Muscle layer of colon (tissue), 2 donors: ENCODE data around the gene RUNX1.

Source experiments
- H3K27ac ChIP-seq: one replicate; pipeline ENCODE4 v1.7.0; 2013; ENCODE audit warnings: low read depth, mild to moderate bottlenecking, low read length, moderate library complexity
- H3K27me3 ChIP-seq, 2 donors: one replicate each; pipeline ENCODE4 v1.7.0; 2013; ENCODE audit warnings: low read length in 2 of 2, mild to moderate bottlenecking in 2 of 2; ENCODE audit not compliant: insufficient read depth in 2 of 2, control insufficient read depth in 1 of 2
- H3K36me3 ChIP-seq: one replicate; pipeline ENCODE4 v1.7.0; 2013; ENCODE audit warnings: mild to moderate bottlenecking, low read length; ENCODE audit not compliant: insufficient read depth
- H3K4me1 ChIP-seq: one replicate; pipeline ENCODE4 v1.7.0; 2013; ENCODE audit warnings: mild to moderate bottlenecking, low read length; ENCODE audit not compliant: insufficient read depth
- H3K4me3 ChIP-seq, 2 donors: one replicate each; pipeline ENCODE4 v1.7.0; 2013; ENCODE audit warnings: low read length in 2 of 2, low read depth in 1 of 2, mild to moderate bottlenecking in 1 of 2, moderate library complexity in 1 of 2
- H3K9ac ChIP-seq: one replicate; pipeline ENCODE4 v1.7.0; 2013; ENCODE audit warnings: low read length
- H3K9me3 ChIP-seq: one replicate; pipeline ENCODE4 v1.7.0; 2013; ENCODE audit warnings: mild to moderate bottlenecking, low read length
- donor health status: abdominal sarcoma.
- donor health status: Adenocarcinoma of cecum.

RUNX1 gene

GRCh38 chr21:35044770-35045541 lies 4.1 kb downstream of the RUNX1 start:
- Histone ChIP-seq H3K27me3 (no peaks in the 10 kb centered on the region), H3K9ac (no peak overlapping the region), H3K27ac (no peak overlapping the region), H3K4me1 (peaks cover 23% of the 10 kb centered on the region), H3K36me3 (no peaks in the 10 kb centered on the region), H3K9me3 (no peaks in the 10 kb centered on the region), H3K4me3 (no peak overlapping the region)

GRCh38 chr21:35044128-35044527 lies 5.0 kb downstream of the RUNX1 start:
- H3K4me1 ChIP-seq: peaks cover 21% of the 10 kb centered on the region
- no peak overlapping the region for H3K27ac ChIP-seq

GRCh38 chr21:35043549-35043948 lies 5.6 kb downstream of the RUNX1 start:
- peaks cover 18% of the 10 kb centered on the region for H3K4me1 ChIP-seq

More at GRCh38 chr21:35044128-35044527, 5.0 kb downstream of the RUNX1 start:
- Histone ChIP-seq H3K9ac (no peak overlapping the region), H3K36me3 (no peaks in the 10 kb centered on the region), H3K9me3 (no peaks in the 10 kb centered on the region), H3K4me3 (no peak overlapping the region), H3K27me3 (no peaks in the 10 kb centered on the region)

GRCh38 chr21:35042836-35043235 lies 6.3 kb downstream of the RUNX1 start:
- no peak overlapping the region for H3K27ac ChIP-seq
- no peak overlapping the region for H3K4me3 ChIP-seq
- H3K4me1 ChIP-seq: peaks cover 11% of the 10 kb centered on the region
- H3K36me3 ChIP-seq: no peaks in the 10 kb centered on the region
- H3K9me3 ChIP-seq: no peaks in the 10 kb centered on the region
- no peak overlapping the region for H3K9ac ChIP-seq
- no peaks in the 10 kb centered on the region for H3K27me3 ChIP-seq

More at GRCh38 chr21:35043549-35043948, 5.6 kb downstream of the RUNX1 start:
- Histone ChIP-seq H3K9ac (no peak overlapping the region), H3K9me3 (no peaks in the 10 kb centered on the region), H3K27ac (no peak overlapping the region), H3K27me3 (no peaks in the 10 kb centered on the region), H3K36me3 (no peaks in the 10 kb centered on the region), H3K4me3 (no peak overlapping the region)

GRCh38 chr21:35041881-35042280 lies 7.2 kb downstream of the RUNX1 start:
- H3K4me1 ChIP-seq: peaks cover 2% of the 10 kb centered on the region
- H3K36me3 ChIP-seq: no peaks in the 10 kb centered on the region

GRCh38 chr21:35041122-35041521 lies 8.0 kb downstream of the RUNX1 start:
- Histone ChIP-seq H3K27me3 (no peaks in the 10 kb centered on the region), H3K4me3 (no peak overlapping the region), H3K9me3 (no peaks in the 10 kb centered on the region), H3K4me1 (no peaks in the 10 kb centered on the region), H3K9ac (no peak overlapping the region), H3K36me3 (no peaks in the 10 kb centered on the region), H3K27ac (no peak overlapping the region)

More at GRCh38 chr21:35041881-35042280, 7.2 kb downstream of the RUNX1 start:
- H3K9ac ChIP-seq: no peak overlapping the region
- no peak overlapping the region for H3K27ac ChIP-seq
- H3K27me3 ChIP-seq: no peaks in the 10 kb centered on the region
- H3K4me3 ChIP-seq: no peak overlapping the region
- no peaks in the 10 kb centered on the region for H3K9me3 ChIP-seq

- H3K27me3 ChIP-seq: no peaks in the 10 kb centered on the region
- H3K4me1 ChIP-seq: no peaks in the 10 kb centered on the region
- no peak overlapping the region for H3K9ac ChIP-seq
- H3K4me3 ChIP-seq: no peak overlapping the region
- no peak overlapping the region for H3K27ac ChIP-seq
- no peaks in the 10 kb centered on the region for H3K36me3 ChIP-seq
- no peaks in the 10 kb centered on the region for H3K9me3 ChIP-seq
Measured at GRCh38 chr21:35039595-35040289, 9.4 kb downstream of the RUNX1 start.

GRCh38 chr21:35038772-35039319 lies 10.3 kb downstream of the RUNX1 start:
- no peaks in the 10 kb centered on the region for H3K36me3 ChIP-seq
- H3K27ac ChIP-seq: no peak overlapping the region
- H3K9me3 ChIP-seq: no peaks in the 10 kb centered on the region
- no peak overlapping the region for H3K9ac ChIP-seq
- no peaks in the 10 kb centered on the region for H3K4me1 ChIP-seq
- no peak overlapping the region for H3K4me3 ChIP-seq
- H3K27me3 ChIP-seq: no peaks in the 10 kb centered on the region

- Histone ChIP-seq H3K9me3 (no peaks in the 10 kb centered on the region), H3K27ac (no peak overlapping the region), H3K4me1 (no peaks in the 10 kb centered on the region)
Measured at GRCh38 chr21:35037384-35037765, 11.7 kb downstream of the RUNX1 start.

GRCh38 chr21:35036465-35037383 lies 12.4 kb downstream of the RUNX1 start:
- H3K4me1 ChIP-seq: no peaks in the 10 kb centered on the region
- no peak overlapping the region for H3K9ac ChIP-seq
- no peaks in the 10 kb centered on the region for H3K9me3 ChIP-seq
- no peak overlapping the region for H3K4me3 ChIP-seq
- H3K36me3 ChIP-seq: no peaks in the 10 kb centered on the region
- H3K27ac ChIP-seq: no peak overlapping the region
- no peaks in the 10 kb centered on the region for H3K27me3 ChIP-seq

More at GRCh38 chr21:35037384-35037765, 11.7 kb downstream of the RUNX1 start:
- Histone ChIP-seq H3K4me3 (no peak overlapping the region), H3K9ac (no peak overlapping the region), H3K36me3 (no peaks in the 10 kb centered on the region), H3K27me3 (no peaks in the 10 kb centered on the region)

- Histone ChIP-seq H3K4me1 (no peaks in the 10 kb centered on the region), H3K27ac (no peak overlapping the region), H3K9me3 (no peaks in the 10 kb centered on the region), H3K9ac (no peak overlapping the region), H3K36me3 (no peaks in the 10 kb centered on the region), H3K4me3 (no peak overlapping the region), H3K27me3 (no peaks in the 10 kb centered on the region)
Measured at GRCh38 chr21:35035581-35035980, 13.5 kb downstream of the RUNX1 start.
